Measurements from ENCODE around the gene ABCG4.

The ABCG4 gene

DNA sequence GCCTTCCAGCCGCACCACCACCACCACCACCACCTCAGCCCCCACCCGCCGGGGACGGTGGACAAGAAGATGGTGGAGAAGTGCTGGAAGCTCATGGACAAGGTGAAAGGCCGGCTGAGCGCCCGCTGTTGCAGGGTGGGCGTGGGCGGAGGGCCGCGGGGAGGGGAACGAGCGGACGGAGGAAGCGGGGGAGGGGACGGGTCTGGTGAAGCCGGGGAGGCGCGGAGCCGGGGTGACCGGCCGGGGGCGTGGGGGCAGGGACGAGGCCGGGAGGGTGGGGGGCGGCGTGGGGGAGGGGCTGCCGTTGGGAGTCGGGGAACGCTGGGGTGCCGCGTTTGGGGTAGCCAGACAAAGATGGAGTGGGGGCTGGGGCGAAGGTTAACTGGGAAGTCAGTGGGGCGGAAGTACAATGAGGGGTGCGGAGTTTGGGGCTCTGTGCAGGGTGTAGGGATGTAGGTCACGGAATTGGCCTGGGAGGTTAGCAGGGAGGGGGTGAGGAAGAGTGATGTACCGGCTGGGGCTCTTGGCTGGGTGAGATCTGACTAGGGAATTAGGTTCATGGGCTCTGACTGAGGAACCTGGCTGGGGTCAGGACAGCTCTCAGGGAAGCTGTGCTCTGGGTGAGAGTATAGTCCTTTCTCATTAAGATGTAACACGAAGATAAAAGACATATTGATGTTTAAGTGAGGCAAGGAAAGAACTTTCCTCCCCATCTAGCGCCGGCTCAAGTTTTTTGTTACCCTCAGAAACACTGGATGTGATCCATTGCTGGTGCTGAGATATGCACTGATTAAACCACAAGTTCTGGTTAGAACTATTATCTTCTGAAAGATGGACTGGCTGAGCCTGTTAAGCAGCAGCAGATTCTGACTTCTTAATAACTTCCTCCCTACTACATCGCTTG lies 57.9 kb downstream of the ABCG4 start:
- peak; percentile 35 for DNase-seq (ENCODE audit: low spot score)

DNA sequence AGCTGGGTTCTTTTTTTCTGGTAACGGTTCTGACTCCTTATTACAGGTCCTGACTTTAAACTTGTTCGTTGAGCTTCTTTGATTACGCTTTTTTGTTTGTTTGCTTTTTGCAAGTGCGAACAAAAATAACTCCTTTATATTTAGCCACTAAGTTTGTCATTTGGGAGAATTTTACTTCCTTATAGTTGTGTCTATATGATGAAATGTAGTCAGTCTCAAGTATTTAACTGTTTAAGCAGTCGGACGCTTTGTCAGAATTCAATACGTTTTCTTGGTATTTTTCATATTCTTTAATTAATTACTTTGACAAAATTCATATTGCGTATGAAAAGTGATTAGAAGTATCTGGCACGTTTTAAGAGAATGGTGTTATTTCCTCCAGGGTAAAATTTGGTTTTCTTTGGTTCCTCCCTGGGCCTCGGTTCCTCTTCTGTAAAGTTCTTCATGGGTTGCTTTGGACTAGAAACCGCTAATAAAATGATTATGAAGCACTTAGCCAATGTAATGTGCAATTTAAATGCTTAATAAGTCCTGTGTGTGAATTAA lies 58.6 kb downstream of the ABCG4 start:
- no peak for DNase-seq (ENCODE audit: low spot score)

DNA sequence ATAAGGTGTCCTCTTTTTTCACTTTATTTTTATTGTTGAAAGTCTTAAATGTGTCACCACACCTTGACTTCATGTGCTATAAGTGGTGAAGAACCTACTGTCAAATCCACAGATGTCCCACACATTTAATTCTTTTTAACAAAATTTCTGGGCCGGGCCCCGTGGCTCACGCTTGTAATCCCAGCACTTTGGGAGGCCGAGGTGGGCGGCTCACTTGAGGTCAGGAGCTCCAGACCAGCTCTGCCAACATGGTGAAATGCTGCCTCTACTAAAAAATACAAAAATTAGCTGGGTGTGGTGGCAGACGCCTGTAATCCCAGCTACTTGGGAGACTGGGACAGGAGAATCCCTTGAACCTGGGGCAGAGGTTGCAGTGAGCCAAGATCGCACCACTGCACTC lies 60.3 kb downstream of the ABCG4 start:
- DNase-seq (ENCODE audit: low spot score): no peak

DNA sequence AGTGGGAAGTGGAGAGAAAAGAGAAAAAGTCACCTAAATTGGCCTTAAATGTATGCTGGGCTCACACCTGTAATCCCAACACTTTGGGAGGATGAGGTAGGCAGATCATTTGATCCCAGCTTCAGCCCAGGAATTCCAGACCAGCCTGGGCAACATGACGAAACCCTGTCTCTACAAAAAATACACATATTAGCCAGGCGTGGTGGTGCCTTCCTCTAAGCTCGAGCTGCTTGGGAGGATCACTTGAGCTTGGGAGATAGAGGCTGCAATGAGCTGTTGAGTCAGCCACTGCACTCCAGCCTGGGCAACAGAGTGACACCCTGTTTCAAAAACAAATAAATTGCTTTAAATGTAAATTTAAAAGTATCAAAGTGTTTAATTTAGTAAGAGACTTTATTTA lies 61.2 kb downstream of the ABCG4 start:
- DNase-seq (ENCODE audit: low spot score): no peak
